HTERT RPE-1 (cell line): Measurements from ENCODE around the gene OXSM.

Experiments used
- in situ Hi-C: fragments of 300-500 bp; cut with MboI; formaldehyde crosslinking; loops from 4 replicates; pipeline ENCODE4 v1.14.3; 2020; ENCODE audit warnings: low sequenced_read_pairs

The OXSM gene

GRCh38 chr3:25789596-25790556 is at the start of gene OXSM:
TSS of gene OXSM (plus strand) at chr3:25790090. CDS start at chr3:25791021, 931 bp downstream.
- in situ Hi-C loops, result no loop called here

- in situ Hi-C loops, result no loop called here
Measured at GRCh38 chr3:25744470-25744869, 45.4 kb upstream of the OXSM start.

GRCh38 chr3:25747033-25747432 is 42.9 kb upstream of the OXSM start:
- in situ Hi-C loops, result no loop called here

GRCh38 chr3:25748189-25748588 is 41.7 kb upstream of the OXSM start:
- in situ Hi-C loops, result no loop called here

GRCh38 chr3:25749031-25749581 is 40.8 kb upstream of the OXSM start:
- in situ Hi-C loops, result no loop called here

- in situ Hi-C loops, result no loop called here
Measured at GRCh38 chr3:25751048-25751447, 38.8 kb upstream of the OXSM start.

GRCh38 chr3:25751725-25752124 is 38.2 kb upstream of the OXSM start:
- in situ Hi-C loops, result no loop called here

GRCh38 chr3:25768851-25769250 is 21.0 kb upstream of the OXSM start:
- in situ Hi-C loops, result no loop called here

GRCh38 chr3:25775936-25776335 is 14.0 kb upstream of the OXSM start:
- in situ Hi-C loops, result no loop called here

GRCh38 chr3:25780618-25781017 is 9.3 kb upstream of the OXSM start:
- in situ Hi-C loops, result no loop called here

GRCh38 chr3:25781145-25781757 is 8.6 kb upstream of the OXSM start:
- in situ Hi-C loops, result no loop called here

GRCh38 chr3:25781758-25782594 is 7.9 kb upstream of the OXSM start:
- in situ Hi-C loops, result no loop called here

GRCh38 chr3:25782636-25782937 is 7.3 kb upstream of the OXSM start:
- in situ Hi-C loops, result no loop called here

- in situ Hi-C loops, result no loop called here
Measured at GRCh38 chr3:25782938-25783660, 6.8 kb upstream of the OXSM start, which contains the start of gene NGLY1. TSS of gene NGLY1 (minus strand) at chr3:25783443. CDS start at chr3:25783390, 53 bp downstream.

- in situ Hi-C loops, result no loop called here
Measured at GRCh38 chr3:25783661-25784512, 6.0 kb upstream of the OXSM start.

- in situ Hi-C loops, result no loop called here
Measured at GRCh38 chr3:25784971-25785370, 4.9 kb upstream of the OXSM start.

- in situ Hi-C loops, result no loop called here
Measured at GRCh38 chr3:25785826-25786225, 4.1 kb upstream of the OXSM start.

- in situ Hi-C loops, result no loop called here
Measured at GRCh38 chr3:25787689-25788088, 2.2 kb upstream of the OXSM start.

- in situ Hi-C loops, result no loop called here
Measured at GRCh38 chr3:25789209-25789595, 688 bp upstream of the OXSM start.

- in situ Hi-C loops, result no loop called here
Measured at GRCh38 chr3:25801786-25802185, 11.9 kb downstream of the OXSM start.
